ENCODE data around the gene CPEB3.

CPEB3 gene

DNA sequence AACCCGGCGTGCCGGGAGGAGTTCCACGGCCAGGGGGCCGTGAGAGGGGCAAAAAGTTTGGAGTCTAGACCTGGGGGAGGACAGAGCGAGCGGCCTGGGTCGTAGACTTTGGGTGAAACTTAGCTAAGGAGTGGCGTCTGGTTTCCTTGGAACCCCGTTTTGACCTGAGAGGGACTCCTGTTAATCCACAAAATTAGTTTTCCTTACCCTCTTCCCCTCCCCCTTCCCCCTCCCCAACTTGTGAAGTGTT is 663 bp upstream of the CPEB3 start:
- peak overlapping the region; percentile 99 for H3K4me3 ChIP-seq (ENCODE audit: low read length)
- TF ChIP-seq ZNF274 (IDR thresholded peaks at IDR 0.05; ENCODE audit: low read depth, low read length): no peak

DNA sequence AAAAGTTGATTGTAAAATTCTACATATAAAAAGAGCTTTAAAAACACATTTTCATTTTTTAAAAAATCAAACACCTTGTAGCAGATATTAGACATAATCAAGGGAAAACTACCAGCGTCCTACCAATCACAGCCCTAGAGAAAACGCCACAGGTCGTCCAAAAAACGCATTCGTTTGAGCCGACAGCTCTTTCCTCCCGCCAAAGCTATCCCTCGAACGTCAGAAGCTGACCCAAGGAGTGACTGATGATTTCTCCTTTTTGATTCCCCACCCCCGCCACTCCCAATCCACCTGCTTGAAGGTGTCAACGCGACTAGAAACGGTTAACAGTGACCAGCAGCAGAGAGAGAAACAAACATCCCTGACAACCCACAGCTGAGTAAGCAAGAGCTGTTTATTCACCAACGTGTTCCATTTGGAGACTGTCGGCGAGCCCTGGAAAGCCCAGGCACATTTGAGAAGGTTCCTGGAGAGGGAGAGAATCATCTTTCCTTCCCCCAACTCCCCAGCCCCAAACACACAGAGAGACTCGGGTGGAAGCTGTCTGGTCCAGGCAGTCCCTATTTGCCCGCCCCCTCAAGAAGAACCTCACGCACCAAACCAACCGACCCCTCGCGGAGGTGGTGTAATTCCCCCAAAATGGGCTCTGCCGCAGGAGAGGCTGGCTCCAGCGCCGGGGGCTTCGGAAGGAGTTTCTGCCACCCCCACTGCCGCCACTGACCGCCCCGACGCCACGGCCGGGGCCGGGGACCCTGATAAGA is 622 bp downstream of the CPEB3 start:
- no peak for TF ChIP-seq ZNF274 (IDR thresholded peaks at IDR 0.05; ENCODE audit: low read depth, low read length)

GRCh38 chr10:92284112-92284704 is 6.7 kb downstream of the CPEB3 start:
- H3K4me3 ChIP-seq (ENCODE audit: low read length): no peak overlapping the region
- TF ChIP-seq ZNF274 (IDR thresholded peaks at IDR 0.05; ENCODE audit: low read depth, low read length): no peak

More for the DNA sequence above, 622 bp downstream of the CPEB3 start:
- peak overlapping the region; percentile 99 for H3K4me3 ChIP-seq (ENCODE audit: low read length)

DNA sequence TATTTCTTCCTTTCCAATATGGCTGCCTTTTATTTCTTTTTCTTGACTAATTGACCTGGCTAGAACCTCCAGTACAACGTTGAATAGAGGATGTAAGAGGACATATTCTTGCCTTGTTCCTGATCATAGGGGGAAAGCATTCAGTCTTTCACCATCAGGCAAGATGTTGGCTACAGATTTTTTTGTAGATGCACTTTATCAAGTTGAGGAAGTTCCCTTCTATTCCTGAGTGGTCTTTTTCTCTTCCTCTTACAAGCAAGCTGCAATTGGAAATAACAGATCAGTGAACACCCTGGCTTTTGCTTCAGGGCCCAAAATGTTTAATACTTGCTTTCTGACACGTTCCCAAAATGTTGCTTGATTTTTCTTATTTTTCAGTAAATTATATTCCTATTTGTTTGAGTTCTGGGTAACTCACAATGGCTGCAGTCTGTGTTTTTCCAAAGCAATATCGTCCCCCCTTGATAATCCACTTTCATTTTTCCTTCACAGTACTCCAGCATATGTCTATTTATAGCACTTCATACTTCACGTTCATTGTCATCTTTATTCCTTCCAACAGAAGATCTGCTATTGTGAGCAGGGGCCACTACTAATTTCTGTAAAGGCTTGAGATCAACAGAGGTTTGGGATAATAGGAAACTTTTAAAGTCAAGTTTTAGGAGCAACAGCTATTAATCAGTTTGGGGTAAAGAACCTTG is 11.7 kb downstream of the CPEB3 start:
- TF ChIP-seq ZNF274 (IDR thresholded peaks at IDR 0.05; ENCODE audit: low read depth, low read length): no peak
- no peak overlapping the region for H3K4me3 ChIP-seq (ENCODE audit: low read length)

DNA sequence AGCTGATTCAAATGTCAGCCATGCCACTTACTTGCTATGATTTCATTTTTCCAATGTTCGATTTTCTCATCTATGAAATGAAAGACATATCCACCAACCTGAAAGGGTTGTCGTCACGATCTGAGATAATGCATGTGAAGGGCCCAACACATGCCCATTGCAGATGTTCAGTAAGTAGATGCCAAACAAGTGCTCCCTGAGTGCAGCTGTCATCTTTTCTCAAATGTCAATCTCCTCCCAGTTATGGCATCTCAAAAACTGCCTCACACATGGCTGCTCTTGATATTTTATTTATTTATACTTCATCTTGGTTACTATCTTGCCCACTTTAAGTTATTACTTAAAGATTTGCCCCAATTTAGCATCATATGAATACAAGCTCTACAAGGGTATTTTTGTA is 16.8 kb downstream of the CPEB3 start:
- no peak overlapping the region for H3K4me3 ChIP-seq (ENCODE audit: low read length)
- no peak for TF ChIP-seq ZNF274 (IDR thresholded peaks at IDR 0.05; ENCODE audit: low read depth, low read length)

GRCh38 chr10:92268748-92269147 is 22.1 kb downstream of the CPEB3 start:
- TF ChIP-seq ZNF274 (IDR thresholded peaks at IDR 0.05; ENCODE audit: low read depth, low read length): no peak
- H3K4me3 ChIP-seq (ENCODE audit: low read length): no peak overlapping the region

DNA sequence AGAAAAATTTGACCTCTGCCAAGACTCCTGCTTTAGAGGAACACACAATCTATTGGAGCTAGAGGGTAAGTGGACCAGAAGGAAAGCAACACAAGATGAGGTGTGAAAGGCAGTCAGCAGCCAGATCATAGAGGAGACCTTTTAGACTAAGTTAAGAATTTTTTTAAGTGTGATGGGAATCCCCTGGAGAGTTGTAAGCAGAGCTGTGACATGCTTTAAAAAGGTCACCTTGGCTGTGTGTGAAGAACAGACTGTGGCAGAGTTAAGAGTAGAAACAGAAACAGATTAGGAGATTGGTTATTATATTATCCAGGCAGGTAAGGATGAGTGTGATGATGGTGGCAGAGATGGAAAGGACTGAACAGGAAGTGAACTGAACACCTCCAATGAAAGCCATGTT is 23.5 kb downstream of the CPEB3 start:
- TF ChIP-seq ZNF274 (IDR thresholded peaks at IDR 0.05; ENCODE audit: low read depth, low read length): no peak
- H3K4me3 ChIP-seq (ENCODE audit: low read length): no peak overlapping the region

GRCh38 chr10:92265687-92266258 is 25.1 kb downstream of the CPEB3 start:
- TF ChIP-seq ZNF274 (IDR thresholded peaks at IDR 0.05; ENCODE audit: low read depth, low read length): no peak
- no peak overlapping the region for H3K4me3 ChIP-seq (ENCODE audit: low read length)

GRCh38 chr10:92264249-92264648 is 26.6 kb downstream of the CPEB3 start:
- TF ChIP-seq ZNF274 (IDR thresholded peaks at IDR 0.05; ENCODE audit: low read depth, low read length): no peak
- H3K4me3 ChIP-seq (ENCODE audit: low read length): no peak overlapping the region

DNA sequence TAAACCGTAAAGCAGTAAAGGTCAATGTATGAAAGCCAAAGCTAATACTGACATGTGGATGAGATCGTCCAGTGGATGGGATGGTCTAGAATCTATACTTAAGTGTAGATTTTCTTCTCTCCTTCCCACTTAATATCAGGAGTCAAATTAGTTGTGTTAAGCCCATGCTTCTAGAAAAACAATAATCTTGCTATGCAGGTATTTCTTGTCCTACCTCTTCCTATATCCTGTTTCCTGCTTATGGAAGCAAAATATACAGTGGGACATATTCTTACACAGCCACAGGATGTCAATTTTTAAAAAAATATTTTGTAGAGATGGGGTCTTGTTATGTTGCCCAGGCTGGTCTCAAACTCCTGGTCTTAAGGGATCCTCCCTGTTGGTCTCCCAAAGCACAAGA is 27.5 kb downstream of the CPEB3 start:
- no peak overlapping the region for H3K4me3 ChIP-seq (ENCODE audit: low read length)
- no peak for TF ChIP-seq ZNF274 (IDR thresholded peaks at IDR 0.05; ENCODE audit: low read depth, low read length)

DNA sequence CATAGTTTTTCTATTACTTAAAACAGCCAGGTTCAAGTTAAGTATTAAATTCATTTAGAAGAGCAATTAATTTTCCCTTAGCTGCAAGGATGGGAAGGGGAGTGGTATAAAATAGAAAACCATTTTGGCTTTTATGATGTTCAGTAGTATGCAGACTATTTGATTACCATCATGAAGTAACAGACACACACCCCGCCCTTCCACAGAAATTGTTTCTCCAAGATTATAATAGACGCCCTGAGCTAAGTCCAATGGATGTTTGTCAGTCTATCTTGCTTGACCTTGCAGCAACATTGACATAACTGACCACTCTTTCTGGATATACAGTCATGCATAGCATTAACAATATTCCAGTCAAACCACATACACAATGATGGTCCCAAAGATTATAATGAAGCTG is 42.3 kb downstream of the CPEB3 start:
- TF ChIP-seq ZNF274 (IDR thresholded peaks at IDR 0.05; ENCODE audit: low read depth, low read length): no peak
- H3K4me3 ChIP-seq (ENCODE audit: low read length): no peak overlapping the region

DNA sequence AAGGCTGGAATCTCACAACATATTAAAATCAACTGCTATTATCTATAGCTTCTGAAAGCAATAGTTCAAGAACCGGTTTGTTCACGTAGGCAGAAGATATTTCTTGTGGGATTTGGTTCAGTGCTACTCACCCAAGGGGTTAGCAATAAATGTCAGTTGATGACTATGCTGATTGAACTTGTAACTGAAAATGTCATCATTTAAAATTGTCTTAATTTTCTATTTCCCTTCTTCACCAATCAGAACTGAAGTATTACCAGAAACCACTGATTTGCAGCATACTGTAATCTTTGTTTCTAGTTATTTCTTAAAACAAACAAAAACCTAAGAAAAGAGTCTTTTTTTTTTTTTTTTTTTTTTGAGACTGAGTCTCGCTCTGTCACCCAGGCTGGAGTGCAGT is 46.1 kb downstream of the CPEB3 start:
- TF ChIP-seq ZNF274 (IDR thresholded peaks at IDR 0.05; ENCODE audit: low read depth, low read length): no peak
- H3K4me3 ChIP-seq (ENCODE audit: low read length): no peak overlapping the region

GRCh38 chr10:92242910-92243671 is 47.8 kb downstream of the CPEB3 start:
- peak overlapping the region; percentile 30; the same call in 1 of the 2 replicates for H3K4me3 ChIP-seq (ENCODE audit: low read length)
- TF ChIP-seq ZNF274 (IDR thresholded peaks at IDR 0.05; ENCODE audit: low read depth, low read length): no peak

DNA sequence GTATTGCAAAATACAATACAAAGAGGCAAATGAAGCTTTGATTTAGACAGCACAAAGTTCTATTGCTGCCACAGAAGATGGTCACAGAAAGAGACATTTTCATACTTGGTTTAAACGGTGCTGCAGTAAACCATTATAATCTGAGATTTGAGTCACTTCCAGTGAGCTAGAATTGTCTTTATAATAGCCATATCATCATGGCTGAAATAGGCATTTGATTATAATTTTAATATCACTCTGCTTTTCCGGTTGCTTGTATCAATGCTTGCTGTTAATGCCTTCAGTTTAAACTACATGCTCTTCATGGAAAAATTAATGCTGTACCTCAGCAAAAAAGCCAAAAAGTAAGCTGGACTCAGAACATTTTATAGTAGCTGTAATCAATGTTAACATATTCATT is 48.5 kb downstream of the CPEB3 start:
- TF ChIP-seq ZNF274 (IDR thresholded peaks at IDR 0.05; ENCODE audit: low read depth, low read length): no peak
- no peak overlapping the region; the same call in 1 of the 2 replicates for H3K4me3 ChIP-seq (ENCODE audit: low read length)
